NCI-H2171 (cell line): Measurements from ENCODE around the gene TRAF6.
"Not testable (repeated sequence)": the region's sequence is repeated elsewhere in the genome, so short reads cannot be mapped to it uniquely, and the experiment has no call there.

Source experiments
- DNase-seq: peaks from one replicate; lab custom pipeline; 2025; lab: John Stamatoyannopoulos, UW

TRAF6 gene

DNA sequence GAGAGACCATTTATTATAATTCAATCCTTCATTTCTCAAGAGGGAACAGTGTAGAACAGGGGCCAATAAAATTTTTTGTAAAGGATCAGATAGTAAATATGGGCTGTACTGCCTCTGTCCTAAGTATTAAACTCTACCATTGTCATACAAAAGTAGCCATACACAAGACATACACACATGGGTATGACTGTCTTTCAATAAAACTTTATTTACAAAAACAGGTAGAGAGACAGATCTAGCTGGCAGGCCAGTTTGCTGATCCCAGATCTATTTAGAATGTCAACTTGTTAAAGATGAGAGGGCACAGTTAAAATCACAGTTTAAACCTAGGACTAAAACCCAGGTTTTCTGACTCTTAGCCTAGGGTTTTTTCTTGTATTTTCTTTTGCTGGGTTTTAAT is 16.7 kb downstream of the TRAF6 start:
- DNase-seq = no peak

DNA sequence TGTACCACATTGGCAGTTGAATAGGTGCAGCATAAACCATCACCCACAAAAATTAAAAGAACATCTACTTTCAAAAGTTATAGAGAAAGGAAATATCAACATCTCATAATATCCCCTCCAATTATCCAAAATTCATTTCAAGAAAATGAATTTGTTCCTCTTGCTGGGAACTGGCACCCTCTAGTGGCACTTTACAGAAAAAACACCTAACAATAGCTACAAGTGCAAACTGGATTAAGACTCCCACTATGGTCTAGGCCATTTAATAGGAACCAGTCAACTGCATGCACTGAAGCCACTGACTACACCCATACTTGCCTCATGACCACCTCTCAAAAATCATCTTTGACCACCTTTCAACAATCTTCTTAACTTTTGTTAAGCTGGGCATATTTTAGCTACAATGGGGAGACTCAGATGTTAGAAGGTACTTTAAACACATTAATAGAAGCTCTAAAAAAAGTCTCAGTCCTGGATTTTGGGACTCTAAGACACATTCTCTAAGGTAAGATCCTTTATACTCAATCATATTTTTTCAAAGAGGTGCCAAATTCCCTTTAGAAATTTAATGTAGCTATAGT is 17.3 kb downstream of the TRAF6 start:
- DNase-seq = peak; percentile 46

GRCh38 chr11:36490026-36490806 is 19.9 kb downstream of the TRAF6 start:
- DNase-seq = no peak

DNA sequence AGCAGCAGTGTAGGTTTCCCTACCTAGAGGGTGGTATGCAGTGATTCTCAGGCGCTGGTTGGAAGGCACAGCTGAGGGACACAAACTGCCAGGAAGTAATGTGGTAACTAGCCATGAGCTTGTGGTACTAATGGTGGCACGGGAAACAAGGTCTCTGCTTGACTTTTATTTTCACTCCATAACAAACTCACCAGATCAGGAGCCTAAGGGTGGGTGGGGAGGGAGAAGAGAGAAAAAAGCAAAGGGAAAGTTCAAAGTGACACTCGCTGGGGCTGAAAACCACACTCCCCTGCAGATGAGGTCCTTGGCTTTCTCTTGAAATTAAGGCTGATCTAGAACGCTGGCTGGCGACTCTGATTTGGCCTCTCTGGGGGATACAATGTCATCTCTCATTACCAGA is 22.0 kb downstream of the TRAF6 start:
- DNase-seq = no peak

- DNase-seq = no peak
Measured at GRCh38 chr11:36487619-36488018, 22.5 kb downstream of the TRAF6 start.

DNA sequence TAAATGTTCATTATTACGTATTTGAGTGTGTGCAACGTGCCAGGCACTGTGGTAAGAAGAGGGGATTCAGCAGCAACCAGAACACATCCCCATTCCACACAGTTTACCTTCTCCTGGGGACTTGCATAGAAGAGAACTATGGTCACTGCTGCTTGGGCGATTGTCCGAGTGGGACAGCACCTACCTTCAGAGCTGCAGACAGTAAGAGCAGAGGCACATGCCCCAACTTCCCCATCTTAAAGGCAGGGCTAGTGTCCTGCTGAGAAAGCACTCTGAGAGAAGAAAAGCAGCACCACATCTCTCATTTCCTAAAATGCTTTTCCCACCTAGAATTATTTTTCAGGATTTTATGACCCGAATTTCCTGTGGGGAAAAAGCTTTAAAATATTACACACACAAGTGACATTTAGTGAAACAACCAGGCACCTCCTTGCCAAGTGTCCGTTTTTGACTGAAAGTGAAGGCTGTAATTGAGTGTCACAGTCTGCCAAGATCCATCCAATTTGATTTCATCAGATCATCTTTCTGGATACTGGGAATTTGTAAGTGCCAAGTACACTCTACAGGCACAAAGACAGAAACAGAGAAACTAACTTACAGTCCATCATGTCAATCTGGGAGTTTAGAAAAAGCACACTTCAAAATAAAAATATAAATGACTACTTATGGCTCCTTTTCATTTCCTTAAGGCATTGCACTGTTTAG is 24.6 kb downstream of the TRAF6 start:
- no peak for DNase-seq

- DNase-seq = not testable (repeated sequence)
Measured at GRCh38 chr11:36483042-36483441, 27.0 kb downstream of the TRAF6 start.

DNA sequence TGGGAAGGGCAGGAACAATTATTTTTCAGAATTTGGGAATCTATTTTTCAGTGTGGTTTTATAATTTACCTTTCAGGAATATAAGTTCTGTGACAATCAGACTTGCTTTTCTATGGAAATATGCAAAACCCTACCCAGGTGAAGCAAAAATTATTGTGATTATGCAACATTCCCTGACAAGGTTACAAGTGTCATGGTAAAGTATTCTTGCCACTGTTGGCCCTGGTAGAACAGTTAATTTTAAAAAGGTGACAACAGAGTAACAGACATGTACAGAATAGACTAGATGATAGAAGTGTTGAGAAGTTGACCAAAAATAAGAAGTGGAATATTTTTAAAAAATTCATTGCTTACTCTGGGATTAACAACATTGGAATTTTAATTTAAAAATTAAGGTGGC is 29.2 kb downstream of the TRAF6 start:
- DNase-seq = no peak

DNA sequence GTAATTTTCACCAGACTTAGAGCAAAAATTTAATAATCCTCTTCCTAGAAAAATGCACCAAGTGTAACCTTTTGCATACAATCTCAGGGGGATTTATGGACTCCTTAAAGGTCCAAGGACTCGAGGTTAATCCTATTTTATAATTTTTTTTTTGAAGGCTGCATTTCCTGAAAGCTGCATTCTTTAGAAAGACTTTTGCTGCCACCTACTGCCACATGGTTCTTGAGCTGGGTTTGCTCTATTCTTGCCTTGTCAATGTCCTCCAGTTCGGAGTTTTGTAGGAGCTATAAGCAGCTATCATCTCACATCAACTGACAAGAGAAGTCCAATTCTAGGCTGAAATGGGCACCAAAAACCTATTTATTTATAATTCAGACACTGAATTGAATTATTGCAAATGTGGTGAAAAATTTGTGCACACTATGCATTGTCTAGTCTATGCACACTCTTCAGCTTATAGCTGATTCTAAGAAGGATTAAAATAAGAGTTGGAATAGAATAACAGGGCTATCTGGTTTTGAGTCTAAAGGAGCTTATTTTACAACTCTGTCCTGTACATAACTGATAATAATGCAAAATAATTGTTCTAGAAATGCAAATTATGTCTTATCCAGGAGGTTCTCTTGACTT is 31.3 kb downstream of the TRAF6 start:
- DNase-seq = peak; percentile 89

GRCh38 chr11:36475192-36475591 is 34.9 kb downstream of the TRAF6 start:
- DNase-seq = no peak

DNA sequence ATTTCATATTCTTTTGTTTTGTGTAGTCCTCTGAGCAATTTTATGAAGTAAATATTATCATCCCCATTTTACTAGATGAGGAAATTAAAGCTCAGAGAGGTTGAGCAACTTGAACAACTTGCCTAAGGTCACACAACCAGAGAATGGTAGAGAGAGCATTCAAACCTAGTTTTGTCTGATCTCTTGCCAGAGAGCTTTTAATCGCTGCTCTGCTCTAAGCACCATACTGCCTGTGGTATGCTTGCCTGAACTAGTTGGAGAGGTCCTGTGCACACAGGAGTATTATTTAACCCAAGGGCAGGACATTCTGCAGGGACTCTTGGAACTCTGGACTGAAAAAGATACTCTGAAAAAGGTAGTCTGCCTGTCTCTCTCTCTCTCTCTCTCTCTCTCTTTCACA is 38.5 kb downstream of the TRAF6 start:
- DNase-seq = no peak

DNA sequence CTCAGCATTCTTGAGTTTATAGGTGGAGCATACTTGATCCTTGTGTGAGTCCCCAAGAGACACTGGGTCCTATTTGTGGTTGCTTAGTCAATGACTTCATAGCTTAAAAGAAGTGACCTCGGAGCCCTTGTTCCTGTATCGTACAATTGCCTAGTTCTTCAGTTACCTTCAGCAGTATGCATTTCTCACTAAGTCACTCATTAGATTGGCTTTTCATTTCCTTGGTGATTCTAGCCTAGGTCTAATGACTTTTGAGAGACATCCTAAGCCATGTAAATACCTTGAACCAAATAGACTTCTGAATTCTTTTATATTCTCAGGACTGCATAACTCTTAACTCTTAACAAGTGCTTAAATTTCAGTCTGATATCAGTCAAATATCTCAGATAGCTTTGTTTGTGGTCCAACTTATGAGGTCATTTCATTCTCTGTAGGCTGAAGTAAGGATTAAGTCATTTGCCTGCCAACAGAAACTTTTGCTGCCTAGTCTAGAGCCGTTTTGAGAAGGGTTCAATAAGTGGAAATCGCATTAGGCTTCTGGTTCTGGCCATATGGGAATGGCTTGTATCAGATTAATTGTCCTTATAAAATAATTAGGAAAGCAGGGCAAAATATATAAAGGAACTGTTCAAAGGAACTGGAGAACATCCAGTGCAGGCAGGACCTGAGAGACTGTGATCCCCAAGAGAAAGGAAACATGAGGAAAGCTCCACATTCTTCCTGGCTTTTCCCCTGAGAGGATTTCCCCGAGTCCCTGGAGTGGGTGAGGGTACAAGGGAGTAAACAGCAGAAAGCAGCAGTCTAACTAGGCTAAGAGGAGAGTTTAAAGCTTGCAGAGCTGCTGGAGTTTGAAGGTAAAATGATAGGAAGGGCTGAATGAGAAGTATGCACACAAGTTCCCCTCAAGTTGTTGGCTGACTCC is 39.9 kb downstream of the TRAF6 start:
- DNase-seq = no peak

DNA sequence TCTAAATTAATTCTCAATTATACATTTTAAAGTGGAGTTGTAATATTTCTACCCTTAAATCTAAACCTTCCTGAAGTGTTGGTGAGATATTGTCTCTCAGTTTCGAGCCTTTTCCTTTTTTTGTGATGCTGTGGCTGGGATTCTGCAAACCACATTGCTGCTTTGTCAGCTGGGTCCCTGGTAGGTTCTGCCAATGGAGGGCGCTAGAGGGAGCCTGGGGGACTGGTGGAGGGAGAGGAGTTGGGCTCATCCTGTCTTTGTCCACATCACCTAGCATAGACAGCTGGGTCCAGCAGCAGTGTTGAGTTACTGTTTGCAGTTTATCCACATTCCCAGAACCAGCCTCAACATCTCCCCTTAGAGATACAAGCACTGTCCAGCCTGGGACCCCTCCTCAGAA is 41.0 kb downstream of the TRAF6 start:
- DNase-seq = no peak

GRCh38 chr11:36467916-36468315 is 42.2 kb downstream of the TRAF6 start:
- no peak for DNase-seq

GRCh38 chr11:36467012-36467411 is 43.1 kb downstream of the TRAF6 start:
- DNase-seq = no peak

DNA sequence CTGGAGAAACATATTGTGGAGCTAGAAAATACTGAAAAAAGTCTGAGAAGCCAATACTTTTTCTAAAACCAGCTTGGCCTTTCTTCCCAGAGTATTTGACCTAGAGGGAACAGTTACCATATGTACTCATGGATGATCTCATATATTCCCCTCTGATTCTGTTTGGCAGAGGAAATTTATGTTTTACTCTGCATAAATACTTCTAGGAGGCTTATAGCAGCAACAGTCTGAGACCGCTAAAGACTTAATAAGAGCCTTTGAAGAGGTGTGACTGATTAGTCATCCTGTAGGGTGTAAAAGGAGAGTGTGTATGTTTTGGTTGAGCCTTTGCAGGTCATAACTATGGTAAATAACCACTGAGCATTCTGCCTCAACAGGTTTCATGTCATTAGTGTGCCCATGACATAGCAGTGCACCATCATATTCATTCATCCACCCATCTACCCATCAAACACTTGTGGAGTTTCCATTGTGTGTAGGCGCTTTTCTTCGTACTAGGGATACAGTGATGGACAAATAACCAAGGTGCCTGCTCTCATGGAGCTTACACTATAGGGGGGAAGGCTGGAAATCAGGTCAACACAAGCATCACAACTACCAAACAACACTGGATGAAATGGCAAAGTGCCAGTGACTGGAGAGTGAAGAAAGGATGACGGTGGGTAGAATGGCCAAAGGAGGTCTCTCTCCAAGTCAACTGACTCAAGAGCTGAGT is 44.5 kb downstream of the TRAF6 start:
- DNase-seq = no peak

DNA sequence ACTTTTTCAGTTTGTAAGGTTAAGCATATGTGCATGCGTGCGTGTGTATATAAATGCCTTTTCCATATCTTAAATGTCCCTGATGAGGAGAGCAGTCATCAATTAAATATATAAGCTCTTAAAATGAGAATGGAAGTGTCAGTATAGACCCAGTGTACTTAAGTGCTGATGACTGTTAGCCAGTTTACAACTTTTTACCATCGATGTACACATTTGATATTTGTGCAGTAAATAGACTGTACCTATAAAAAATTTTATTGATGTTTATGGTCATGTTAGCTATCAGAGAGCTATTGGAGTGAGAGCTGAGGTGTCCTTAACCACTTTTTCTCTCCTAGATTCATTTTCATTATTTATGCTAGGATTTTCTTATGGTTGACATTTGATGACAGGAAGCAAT is 45.4 kb downstream of the TRAF6 start:
- DNase-seq = no peak

- DNase-seq = no peak
Measured at GRCh38 chr11:36463781-36464180, 46.3 kb downstream of the TRAF6 start.

DNA sequence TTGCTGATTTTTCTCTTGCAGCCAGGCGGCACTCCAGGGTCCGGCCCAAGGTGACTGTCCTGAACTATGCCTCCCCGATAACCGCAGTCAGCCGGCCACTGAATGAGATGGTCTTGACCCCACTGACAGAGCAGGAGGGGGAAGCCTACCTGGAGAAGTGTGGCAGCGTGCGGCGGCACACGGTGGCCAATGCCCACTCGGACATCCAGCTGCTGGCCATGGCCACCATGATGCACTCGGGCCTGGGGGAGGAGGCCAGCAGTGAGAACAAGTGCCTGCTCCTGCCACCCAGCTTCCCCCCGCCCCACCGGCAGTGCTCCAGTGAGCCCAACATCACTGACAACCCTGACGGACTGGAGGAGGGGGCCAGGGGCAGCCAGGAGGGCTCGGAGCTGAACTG is 47.8 kb downstream of the TRAF6 start:
- DNase-seq = no peak

DNA sequence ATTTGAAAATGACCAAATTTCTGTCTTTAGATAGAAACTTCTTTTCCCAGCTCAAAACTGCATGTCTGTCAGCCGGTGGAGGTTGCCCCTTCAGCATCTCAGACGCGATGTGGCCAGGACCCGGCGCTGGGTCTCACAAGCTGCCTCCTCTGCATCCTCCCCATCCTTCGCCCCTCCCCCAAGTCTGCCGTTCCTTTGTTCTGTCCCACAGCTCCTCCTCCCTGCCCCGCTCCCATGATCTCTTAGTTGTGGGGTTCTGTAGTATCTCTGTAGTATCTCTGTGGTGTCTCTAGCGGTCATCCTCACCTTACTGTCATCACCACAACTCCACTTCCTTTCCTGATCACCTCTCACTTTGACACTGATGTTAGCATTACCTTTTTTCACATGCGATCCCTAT is 49.9 kb downstream of the TRAF6 start:
- DNase-seq = no peak

GRCh38 chr11:36459046-36459445 is 51.0 kb downstream of the TRAF6 start:
- DNase-seq = no peak
